Measurements from ENCODE around the gene GALNT9.

GALNT9 gene

DNA sequence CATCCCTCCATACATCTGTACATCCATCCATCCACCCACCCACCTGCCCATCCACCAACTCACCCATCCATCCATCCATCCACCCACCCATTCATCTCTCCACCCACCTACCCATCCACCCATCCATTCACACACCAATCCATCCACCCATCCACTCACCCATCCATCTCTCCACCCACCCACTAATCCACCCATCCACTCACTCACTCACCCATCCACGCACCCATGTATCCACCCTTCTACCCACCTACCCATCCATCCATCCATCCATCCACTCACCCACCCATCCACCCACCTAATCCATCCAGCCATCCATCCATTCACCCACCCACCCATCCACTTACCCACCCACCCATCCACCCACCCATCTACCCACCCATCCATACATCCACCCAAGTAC, 16.2 kb downstream of the GALNT9 start:
- Histone ChIP-seq H3K4me1 (ENCODE audit: insufficient read depth, low read length) (no peaks in the 10 kb centered on the region), H3K9ac (ENCODE audit: low read depth, low read length) (no peak overlapping the region), H3K4me3 (ENCODE audit: low read depth in 1 of 2, low read length in 2 of 2) (no peak overlapping the region), H3K4me2 (ENCODE audit: insufficient read depth, low read length) (no peak overlapping the region), H3K27me3 (ENCODE audit: insufficient read depth, low read length, poor library complexity) (peaks cover 2% of the 10 kb centered on the region), H3K36me3 (ENCODE audit: insufficient read depth, low read length) (no peaks in the 10 kb centered on the region), H3K9me3 (ENCODE audit: insufficient read depth, low read length, severe bottlenecking) (peaks cover 8% of the 10 kb centered on the region), H3K27ac (ENCODE audit: low read length) (no peak overlapping the region), H4K20me1 (ENCODE audit: insufficient read depth, low read length) (0 out of 2 replicates have a peak, but pooled peaks cover 5% of the 10 kb centered on the region), H3K79me2 (ENCODE audit: insufficient read depth, low read length) (no peaks in the 10 kb centered on the region), H2AFZ (ENCODE audit: low read depth, low read length) (no peak overlapping the region)
- no peak for TF ChIP-seq EZH2 (IDR thresholded peaks at IDR 0.05; ENCODE audit: borderline replicate concordance, low read depth, low read length, severe bottlenecking)
- TF ChIP-seq, protein P1, sequence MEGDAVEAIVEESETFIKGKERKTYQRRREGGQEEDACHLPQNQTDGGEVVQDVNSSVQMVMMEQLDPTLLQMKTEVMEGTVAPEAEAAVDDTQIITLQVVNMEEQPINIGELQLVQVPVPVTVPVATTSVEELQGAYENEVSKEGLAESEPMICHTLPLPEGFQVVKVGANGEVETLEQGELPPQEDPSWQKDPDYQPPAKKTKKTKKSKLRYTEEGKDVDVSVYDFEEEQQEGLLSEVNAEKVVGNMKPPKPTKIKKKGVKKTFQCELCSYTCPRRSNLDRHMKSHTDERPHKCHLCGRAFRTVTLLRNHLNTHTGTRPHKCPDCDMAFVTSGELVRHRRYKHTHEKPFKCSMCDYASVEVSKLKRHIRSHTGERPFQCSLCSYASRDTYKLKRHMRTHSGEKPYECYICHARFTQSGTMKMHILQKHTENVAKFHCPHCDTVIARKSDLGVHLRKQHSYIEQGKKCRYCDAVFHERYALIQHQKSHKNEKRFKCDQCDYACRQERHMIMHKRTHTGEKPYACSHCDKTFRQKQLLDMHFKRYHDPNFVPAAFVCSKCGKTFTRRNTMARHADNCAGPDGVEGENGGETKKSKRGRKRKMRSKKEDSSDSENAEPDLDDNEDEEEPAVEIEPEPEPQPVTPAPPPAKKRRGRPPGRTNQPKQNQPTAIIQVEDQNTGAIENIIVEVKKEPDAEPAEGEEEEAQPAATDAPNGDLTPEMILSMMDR (IDR thresholded peaks at IDR 0.05; ENCODE audit: borderline replicate concordance, extremely low read depth, low read length, poor library complexity, severe bottlenecking) = no peak
- DNase-seq (no peak), ATAC-seq (ENCODE audit: insufficient read depth, low read depth) (no peak)

DNA sequence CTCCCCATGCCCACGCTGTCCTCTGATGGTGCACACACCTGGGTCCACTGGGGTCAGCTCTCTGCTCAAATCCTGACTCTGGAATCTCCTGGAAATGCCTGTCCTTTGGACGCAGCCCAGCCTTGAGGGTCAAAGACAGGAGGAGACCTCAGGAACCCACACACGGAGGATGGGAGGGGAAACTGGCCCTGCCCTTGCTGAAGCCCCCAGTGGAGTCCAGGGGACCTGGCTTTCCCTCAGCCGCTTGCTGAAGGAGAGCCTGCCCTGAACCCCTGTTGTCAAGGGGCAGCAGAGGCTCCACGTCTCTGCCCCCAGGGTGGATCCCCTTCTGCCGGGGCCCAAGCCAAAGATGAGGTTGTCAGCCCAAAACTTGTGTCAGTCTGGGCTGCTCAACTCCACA, 16.9 kb downstream of the GALNT9 start:
- Histone ChIP-seq H3K27ac (ENCODE audit: low read length) (no peak overlapping the region), H4K20me1 (ENCODE audit: insufficient read depth, low read length) (0 out of 2 replicates have a peak, but pooled peaks cover 5% of the 10 kb centered on the region), H3K27me3 (ENCODE audit: insufficient read depth, low read length, poor library complexity) (peaks cover 2% of the 10 kb centered on the region), H3K4me1 (ENCODE audit: insufficient read depth, low read length) (no peaks in the 10 kb centered on the region), H3K9me3 (ENCODE audit: insufficient read depth, low read length, severe bottlenecking) (peaks cover 8% of the 10 kb centered on the region), H2AFZ (ENCODE audit: low read depth, low read length) (no peak overlapping the region), H3K9ac (ENCODE audit: low read depth, low read length) (no peak overlapping the region), H3K36me3 (ENCODE audit: insufficient read depth, low read length) (no peaks in the 10 kb centered on the region), H3K4me2 (ENCODE audit: insufficient read depth, low read length) (no peak overlapping the region), H3K79me2 (ENCODE audit: insufficient read depth, low read length) (no peaks in the 10 kb centered on the region), H3K4me3 (ENCODE audit: low read depth in 1 of 2, low read length in 2 of 2) (no peak overlapping the region)
- DNase-seq (no peak), ATAC-seq (ENCODE audit: insufficient read depth, low read depth) (no peak)
- TF ChIP-seq, protein P1 (IDR thresholded peaks at IDR 0.05; ENCODE audit: borderline replicate concordance, extremely low read depth, low read length, poor library complexity, severe bottlenecking) = no peak
- TF ChIP-seq EZH2 (IDR thresholded peaks at IDR 0.05; ENCODE audit: borderline replicate concordance, low read depth, low read length, severe bottlenecking) = no peak

DNA sequence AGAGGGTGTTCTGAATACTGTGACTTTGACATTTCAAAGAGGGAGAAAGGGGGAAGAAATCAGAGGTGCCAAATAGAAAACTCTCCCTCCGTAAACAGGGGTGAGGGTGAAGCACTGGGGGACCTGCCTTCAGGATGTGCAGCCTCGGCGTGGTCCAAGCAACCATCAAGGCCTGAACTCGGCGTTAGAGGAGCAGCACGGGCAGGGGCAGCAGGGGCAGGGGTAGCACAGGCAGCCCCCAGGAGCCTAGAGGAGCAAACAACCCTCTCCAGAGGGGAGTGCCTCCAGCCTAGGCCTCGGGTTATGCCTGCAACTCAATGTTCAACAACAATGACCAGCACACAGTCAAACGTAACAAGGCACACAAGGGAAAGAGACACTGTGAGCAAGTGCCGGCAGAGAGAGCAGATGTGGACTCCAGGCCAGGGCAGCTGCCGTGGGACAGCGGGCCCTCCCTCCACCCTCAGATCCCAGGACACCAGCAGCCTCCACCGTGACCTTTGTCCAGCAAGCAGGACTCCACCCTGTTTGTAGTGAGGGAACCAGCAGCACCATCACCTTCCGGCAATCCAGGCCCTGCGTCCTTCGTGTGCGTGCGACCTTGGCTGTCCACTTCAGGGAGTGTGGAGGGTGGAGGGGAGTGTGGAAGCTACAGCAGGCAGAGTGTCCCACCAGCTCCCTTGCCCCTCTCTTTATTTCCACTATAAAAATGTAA, 18.0 kb downstream of the GALNT9 start:
- Histone ChIP-seq H3K79me2 (ENCODE audit: insufficient read depth, low read length) (no peaks in the 10 kb centered on the region), H2AFZ (ENCODE audit: low read depth, low read length) (no peak overlapping the region), H3K4me3 (ENCODE audit: low read depth in 1 of 2, low read length in 2 of 2) (no peak overlapping the region), H3K9ac (ENCODE audit: low read depth, low read length) (no peak overlapping the region), H3K27me3 (ENCODE audit: insufficient read depth, low read length, poor library complexity) (peaks cover 2% of the 10 kb centered on the region), H3K4me2 (ENCODE audit: insufficient read depth, low read length) (no peak overlapping the region), H3K36me3 (ENCODE audit: insufficient read depth, low read length) (no peaks in the 10 kb centered on the region), H4K20me1 (ENCODE audit: insufficient read depth, low read length) (no peaks in the 10 kb centered on the region), H3K27ac (ENCODE audit: low read length) (no peak overlapping the region), H3K4me1 (ENCODE audit: insufficient read depth, low read length) (no peaks in the 10 kb centered on the region), H3K9me3 (ENCODE audit: insufficient read depth, low read length, severe bottlenecking) (peaks cover 8% of the 10 kb centered on the region)
- no peak for DNase-seq
- TF ChIP-seq, protein P1 (IDR thresholded peaks at IDR 0.05; ENCODE audit: borderline replicate concordance, extremely low read depth, low read length, poor library complexity, severe bottlenecking) = no peak
- no peak for TF ChIP-seq EZH2 (IDR thresholded peaks at IDR 0.05; ENCODE audit: borderline replicate concordance, low read depth, low read length, severe bottlenecking)
- ATAC-seq (ENCODE audit: insufficient read depth, low read depth) = no peak

Data from DND-41 (cell line).